Sigmoid colon (tissue), 7 donors: ENCODE data around the gene PNPT1. TPM values are rescaled to one million over a fixed set of nuclear protein-coding genes. Genes with fewer than 3 reads are reported as not detected.
"Not testable (repeated sequence)": the region's sequence is repeated elsewhere in the genome, so short reads cannot be mapped to it uniquely, and the experiment has no call there.

ENCODE experiments used
- DNase-seq: peaks from one replicate; pipeline ENCODE4 v3.0.0-alpha.2; 2019
- H3K27ac ChIP-seq, 4 donors: fragments of 200-600 bp; sonication (generic); one replicate each; pipeline ENCODE4 v1.5.1; 2016 to 2019; ENCODE audit warnings: mild to moderate bottlenecking in 1 of 4
- H3K27me3 ChIP-seq, 3 donors: fragments of 200-600 bp; sonication (generic); one replicate each; pipeline ENCODE4 v1.5.1; 2019; ENCODE audit warnings: mild to moderate bottlenecking in 1 of 3
- H3K36me3 ChIP-seq, 4 donors: fragments of 200-600 bp; sonication (generic); one replicate each; pipeline ENCODE4 v1.5.1; 2016 to 2019
- H3K4me1 ChIP-seq, 4 donors: fragments of 200-600 bp; sonication (generic); one replicate each; pipeline ENCODE4 v1.5.1; 2017 to 2019
- H3K4me3 ChIP-seq, 4 donors: fragments of 200-600 bp; sonication (generic); one replicate each; pipeline ENCODE4 v1.5.1; 2017 to 2019; ENCODE audit warnings: mild to moderate bottlenecking in 2 of 4, moderate library complexity in 1 of 4
- H3K9me3 ChIP-seq, 4 donors: fragments of 200-600 bp in 3 of 4; sonication (generic) in 3 of 4; one replicate each; pipeline versions ENCODE4 v1.5.1 to v1.6.1; 2013 to 2019
- CTCF ChIP-seq, 4 experiments: fragments of 450-650 bp in 3 of 4; fragments of 200-600 bp in 1 of 4; IDR thresholded peaks; one replicate each; pipeline ENCODE4 v1.5.1; 2016 to 2019; ENCODE audit warnings: antibody characterized with exemption in 4 of 4, mild to moderate bottlenecking in 3 of 4, moderate library complexity in 2 of 4
- EP300 ChIP-seq, 4 donors: sonication (generic); formaldehyde crosslinking; IDR thresholded peaks; one replicate each; pipeline ENCODE4 v1.6.1; 2017; ENCODE audit warnings: antibody characterized with exemption in 4 of 4
- POLR2A ChIP-seq, 2 donors: fragments of 450-650 bp; IDR thresholded peaks; one replicate each; pipeline ENCODE4 v1.6.1; 2016; ENCODE audit warnings: antibody characterized with exemption in 2 of 2, mild to moderate bottlenecking in 2 of 2, moderate library complexity in 2 of 2
- POLR2AphosphoS5 ChIP-seq, 4 donors: sonication (generic); formaldehyde crosslinking; IDR thresholded peaks; one replicate each; pipeline ENCODE4 v1.6.1; 2017; ENCODE audit warnings: antibody characterized with exemption in 4 of 4
- WGBS, 2 donors: extraction: QIAGEN DNeasy Blood & Tissue Kit; methylation state at CpG; one replicate each; pipeline ENCODE4 v1.1.7; 2013; 5-methylcytosine and 5-hydroxymethylcytosine counted together
- intact Hi-C: fragments of 100-400 bp; cut with DNase I; formaldehyde crosslinking; loops from one replicate; pipeline ENCODE4 v1.15.1; 2023
- polyA plus RNA-seq, 3 donors: library from polyadenylated mRNA; stranded (reverse); fragments of 200-250 nt; gene quantifications; one replicate each; pipeline ENCODE4 v1.2.3, GENCODE V29; 2013
- total RNA-seq, 4 donors: library from RNA; depleted of rRNA; stranded (reverse); fragments of >200 nt; gene quantifications; one replicate each; pipeline ENCODE4 v1.1.0, GENCODE V29; 2016
- donor health status: healthy with polysubstance abuse.
- donor health status: Bipolar disorder and iron deficiency.
- donor health status: healthy.

Gene PNPT1
- total and polyA plus RNA-seq, 7 donors: 3.0 to 17.5 (median 11.7) TPM

DNA sequence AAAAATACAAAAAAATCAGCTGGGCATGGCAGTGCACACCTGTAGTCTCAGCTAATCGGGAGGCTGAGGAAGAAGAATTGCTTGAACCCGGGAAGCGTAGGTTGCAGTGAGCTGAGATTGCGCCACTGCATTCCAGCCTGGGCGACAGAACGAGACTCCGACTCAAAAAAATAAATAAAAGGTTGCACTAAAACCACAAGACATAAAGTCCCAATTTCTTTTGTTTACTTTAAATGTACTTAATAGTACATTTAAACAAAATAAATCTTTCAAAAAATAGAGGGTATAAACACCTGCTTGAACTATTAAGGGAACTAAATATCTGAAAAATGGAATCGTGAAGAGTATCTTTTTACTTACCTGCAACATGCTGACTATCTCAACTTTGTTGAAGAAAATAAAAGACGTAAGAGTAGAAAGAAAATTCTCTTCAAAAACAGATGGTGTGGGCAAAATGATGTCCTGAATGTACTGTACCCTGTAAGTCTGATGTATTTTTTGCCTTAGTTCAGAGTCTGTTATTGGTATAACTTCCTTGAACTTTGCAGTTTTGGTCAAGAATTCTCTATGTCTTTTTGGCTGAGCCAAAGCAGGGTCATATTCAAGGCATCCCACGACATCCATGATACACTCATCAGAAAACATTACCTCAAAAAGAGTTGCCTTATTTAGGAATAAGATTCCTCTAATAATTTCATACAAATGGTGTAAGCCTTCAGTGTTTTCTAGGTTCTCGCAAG is 95.4 kb downstream of the PNPT1 start:
- H3K4me3 ChIP-seq: no peak overlapping the region
- TF ChIP-seq POLR2AphosphoS5 (IDR thresholded peaks at IDR 0.05): no peak
- TF ChIP-seq POLR2A (IDR thresholded peaks at IDR 0.05): no peak
- TF ChIP-seq EP300 (IDR thresholded peaks at IDR 0.05): no peak
- no peak for TF ChIP-seq CTCF (IDR thresholded peaks at IDR 0.05)
- intact Hi-C loops: no loop called here
- DNase-seq: no peak
- peaks cover 0 to 10% (median 9%) of the 10 kb centered on the region in 4 donors for H3K4me1 ChIP-seq
- H3K9me3 ChIP-seq: no peaks in the 10 kb centered on the region
- H3K36me3 ChIP-seq: peaks cover 0 to 41% (median 15%) of the 10 kb centered on the region in 4 donors
- WGBS, 2 donors: 91 to 92% methylated on average over 11 of the region's 11 CpGs
- no peaks in the 10 kb centered on the region for H3K27me3 ChIP-seq
- no peak overlapping the region for H3K27ac ChIP-seq

GRCh38 chr2:55596795-55597194 is 96.8 kb downstream of the PNPT1 start:
- H3K9me3 ChIP-seq, H3K27ac ChIP-seq, intact Hi-C loops, H3K27me3 ChIP-seq, DNase-seq, H3K4me3 ChIP-seq: not testable (repeated sequence)
- WGBS, 2 donors: 98 to 100% methylated on average over 6 of the region's 6 CpGs
- H3K36me3 ChIP-seq: peaks cover 0 to 27% (median 10%) of the 10 kb centered on the region in 4 donors
- peaks cover 0 to 13% (median 3%) of the 10 kb centered on the region in 4 donors for H3K4me1 ChIP-seq

DNA sequence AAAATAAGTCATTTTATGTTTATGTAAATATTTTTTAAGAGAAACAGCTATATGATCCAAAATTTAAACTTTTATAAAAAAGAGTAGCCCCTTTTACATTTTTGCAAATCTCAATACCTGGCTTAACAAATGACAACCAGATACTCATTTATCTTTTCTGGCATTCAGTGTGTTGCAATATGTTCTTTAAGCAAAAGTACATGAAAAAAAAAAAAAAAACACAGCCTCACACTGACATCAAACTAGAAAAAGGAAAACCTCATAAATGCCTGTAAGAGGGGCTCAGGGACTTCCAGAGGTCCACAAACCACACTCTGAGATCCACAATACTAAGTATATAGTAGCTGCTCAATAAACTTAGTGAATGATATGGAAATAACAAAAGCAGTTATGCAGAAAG is 98.1 kb downstream of the PNPT1 start:
- Histone ChIP-seq H3K36me3 (peaks cover 0 to 27% (median 10%) of the 10 kb centered on the region in 4 donors), H3K4me1 (peaks cover 0 to 22% (median 4%) of the 10 kb centered on the region in 4 donors), H3K4me3 (no peak overlapping the region), H3K27me3 (no peaks in the 10 kb centered on the region), H3K27ac (no peak overlapping the region), H3K9me3 (no peaks in the 10 kb centered on the region)
- DNase-seq: no peak
- TF ChIP-seq CTCF (IDR thresholded peaks at IDR 0.05) (no peak), POLR2A (IDR thresholded peaks at IDR 0.05) (no peak), EP300 (IDR thresholded peaks at IDR 0.05) (no peak), POLR2AphosphoS5 (IDR thresholded peaks at IDR 0.05) (no peak)
- intact Hi-C loops: no loop called here

- TF ChIP-seq POLR2AphosphoS5 (IDR thresholded peaks at IDR 0.05): no peak
- TF ChIP-seq CTCF (IDR thresholded peaks at IDR 0.05): no peak
- TF ChIP-seq EP300 (IDR thresholded peaks at IDR 0.05): no peak
- TF ChIP-seq POLR2A (IDR thresholded peaks at IDR 0.05): no peak
- intact Hi-C loops: no loop called here
- H3K27me3 ChIP-seq: no peaks in the 10 kb centered on the region
- H3K36me3 ChIP-seq: peaks cover 0 to 25% (median 2%) of the 10 kb centered on the region in 4 donors
- H3K9me3 ChIP-seq: no peaks in the 10 kb centered on the region
- no peak overlapping the region for H3K27ac ChIP-seq
- H3K4me3 ChIP-seq: no peak overlapping the region
- peaks cover 0 to 22% (median 4%) of the 10 kb centered on the region in 4 donors for H3K4me1 ChIP-seq
- WGBS, 2 donors: 48 to 60% methylated on average over 1 of the region's 1 CpG
- DNase-seq: no peak
Observed at GRCh38 chr2:55592130-55592529, 101.5 kb downstream of the PNPT1 start.

- no peak overlapping the region for H3K4me3 ChIP-seq
- no peak for DNase-seq
- WGBS, 2 donors: 72 to 86% methylated on average over 7 of the region's 7 CpGs
- intact Hi-C loops: no loop called here
- peaks cover 0 to 22% (median 0%) of the 10 kb centered on the region in 4 donors for H3K36me3 ChIP-seq
- TF ChIP-seq POLR2A (IDR thresholded peaks at IDR 0.05) (no peak), POLR2AphosphoS5 (IDR thresholded peaks at IDR 0.05) (no peak), EP300 (IDR thresholded peaks at IDR 0.05) (no peak), CTCF (IDR thresholded peaks at IDR 0.05) (no peak)
- H3K9me3 ChIP-seq: no peaks in the 10 kb centered on the region
- peaks cover 0 to 22% (median 4%) of the 10 kb centered on the region in 4 donors for H3K4me1 ChIP-seq
- H3K27ac ChIP-seq: no peak overlapping the region
- no peaks in the 10 kb centered on the region for H3K27me3 ChIP-seq
Observed at GRCh38 chr2:55590810-55591440, 102.7 kb downstream of the PNPT1 start.
